SJCRH30 (cell line): ENCODE results near the gene COLQ. TPM values are rescaled to one million over a fixed set of nuclear protein-coding genes. Genes with fewer than 3 reads are reported as not detected.
"Not testable (repeated sequence)": the region's sequence is repeated elsewhere in the genome, so short reads cannot be mapped to it uniquely, and the experiment has no call there.

Experiments
- DNase-seq, 2 experiments: peaks; one replicate each; pipeline ENCODE4 v3.0.0-alpha.2; 2015 to 2020
- H3K27ac ChIP-seq: fragments of 250-450 bp; sonication (Bioruptor Pico); 2 replicates; pipeline ENCODE4 v1.5.1; 2020; ENCODE audit warnings: mild to moderate bottlenecking, moderate library complexity
- H3K27me3 ChIP-seq: fragments of 250-450 bp; sonication (Bioruptor Pico); 2 replicates; pipeline ENCODE4 v1.5.1; 2020; ENCODE audit warnings: mild to moderate bottlenecking, moderate library complexity
- H3K36me3 ChIP-seq: fragments of 250-450 bp; sonication (Bioruptor Pico); 2 replicates; pipeline ENCODE4 v1.5.1; 2020; ENCODE audit warnings: mild to moderate bottlenecking, moderate library complexity
- H3K4me1 ChIP-seq: fragments of 250-450 bp; sonication (Bioruptor Pico); 2 replicates; pipeline ENCODE4 v1.5.1; 2020; ENCODE audit warnings: mild to moderate bottlenecking, moderate library complexity
- H3K4me3 ChIP-seq: fragments of 250-450 bp; sonication (Bioruptor Pico); 2 replicates; pipeline ENCODE4 v1.5.1; 2020; ENCODE audit warnings: mild to moderate bottlenecking, moderate library complexity
- H3K9me3 ChIP-seq: fragments of 250-450 bp; sonication (Bioruptor Pico); replicated peaks from 2 replicates; pipeline ENCODE4 v1.5.1; 2020; ENCODE audit warnings: mild to moderate bottlenecking, moderate library complexity
- total RNA-seq: library from RNA; depleted of rRNA; stranded (reverse); fragments of >200 nt; shearing (Covaris generic); gene quantifications from 2 replicates; pipeline ENCODE4 v1.2.3, GENCODE V29; 2014

Gene COLQ
- total RNA-seq, 1 experiment from 2014 or later: 0.24 TPM

DNA sequence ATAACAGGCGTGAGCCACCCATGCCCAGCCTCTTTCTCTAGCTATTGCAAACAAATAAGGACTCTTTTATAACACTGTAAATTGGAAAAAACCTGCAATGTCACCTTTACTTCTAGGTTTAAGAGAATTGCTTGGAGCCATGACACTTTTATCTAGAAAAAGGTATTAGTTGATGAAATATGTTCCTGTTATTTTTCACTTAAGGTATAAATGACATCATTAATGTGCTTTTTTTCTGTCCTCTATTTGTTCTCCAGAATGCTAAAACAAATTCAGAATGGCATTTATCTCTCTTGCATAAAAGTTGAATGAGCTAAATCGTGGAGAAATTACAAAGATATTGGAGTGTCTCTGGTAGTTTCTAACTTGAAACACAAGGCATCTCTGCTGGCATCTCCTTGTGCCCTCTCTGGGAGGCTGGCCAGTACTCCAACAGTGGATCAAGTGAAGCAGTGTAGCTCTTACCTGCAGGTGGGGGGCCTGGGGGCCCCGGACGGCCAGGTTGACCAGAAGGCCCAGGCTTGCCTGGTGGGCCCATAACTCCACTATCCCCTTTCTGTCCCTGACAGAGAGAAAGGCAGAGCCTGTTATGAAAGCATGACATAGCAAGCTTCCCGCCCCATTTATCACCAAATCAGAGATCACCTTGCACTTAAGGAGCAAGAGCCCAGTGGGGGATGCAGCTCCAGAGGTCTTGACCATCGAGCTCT, 55.5 kb downstream of the COLQ start:
- H3K27me3 ChIP-seq: no peaks in the 10 kb centered on the region
- no peaks in the 10 kb centered on the region for H3K36me3 ChIP-seq
- no peaks in the 10 kb centered on the region for H3K9me3 ChIP-seq
- no peak overlapping the region for H3K4me3 ChIP-seq
- DNase-seq: no peak
- no peak overlapping the region for H3K27ac ChIP-seq
- no peaks in the 10 kb centered on the region for H3K4me1 ChIP-seq

GRCh38 chr3:15462451-15462850, 59.1 kb downstream of the COLQ start:
- no peaks in the 10 kb centered on the region for H3K27me3 ChIP-seq
- H3K4me3 ChIP-seq: no peak overlapping the region
- no peak for DNase-seq
- H3K27ac ChIP-seq: no peak overlapping the region
- no peaks in the 10 kb centered on the region for H3K9me3 ChIP-seq
- no peaks in the 10 kb centered on the region for H3K4me1 ChIP-seq
- no peaks in the 10 kb centered on the region for H3K36me3 ChIP-seq

- Histone ChIP-seq H3K4me1 (no peaks in the 10 kb centered on the region), H3K36me3 (no peaks in the 10 kb centered on the region), H3K27me3 (no peaks in the 10 kb centered on the region), H3K9me3 (no peaks in the 10 kb centered on the region), H3K4me3 (no peak overlapping the region), H3K27ac (no peak overlapping the region)
- DNase-seq: no peak
These were observed 60.5 kb downstream of the COLQ start for GRCh38 chr3:15460891-15461531.

DNA sequence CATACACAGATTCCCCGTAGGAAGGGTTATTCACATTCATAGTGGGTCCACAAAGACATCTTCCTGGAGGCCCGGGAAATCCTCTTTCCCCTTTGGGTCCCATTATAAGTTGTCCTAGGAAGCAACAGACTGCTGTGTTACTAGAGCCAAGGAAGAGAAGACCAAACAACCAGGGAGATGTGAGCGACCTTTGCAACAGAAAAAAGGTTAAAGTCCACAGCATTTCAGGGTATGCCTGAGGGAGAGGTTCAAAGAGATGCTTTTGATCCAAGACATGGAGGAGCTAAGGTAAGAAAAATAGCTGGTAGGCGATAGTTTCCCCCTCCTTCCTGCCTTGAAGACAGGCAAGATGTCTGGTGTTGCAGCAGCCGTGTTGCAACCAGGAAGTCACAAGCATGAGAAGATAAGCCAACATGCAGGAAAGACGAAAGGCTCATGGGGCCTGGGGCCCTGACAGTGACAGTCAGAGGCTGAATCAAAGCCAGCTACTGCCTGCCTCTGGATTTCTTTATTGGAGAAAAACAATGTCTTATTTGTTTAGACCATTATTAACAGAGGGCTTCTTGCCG, 63.2 kb downstream of the COLQ start:
- no peaks in the 10 kb centered on the region for H3K4me1 ChIP-seq
- H3K36me3 ChIP-seq: no peaks in the 10 kb centered on the region
- H3K4me3 ChIP-seq: no peak overlapping the region
- H3K9me3 ChIP-seq: no peaks in the 10 kb centered on the region
- DNase-seq: no peak
- H3K27ac ChIP-seq: no peak overlapping the region
- H3K27me3 ChIP-seq: no peaks in the 10 kb centered on the region

GRCh38 chr3:15456915-15457314, 64.6 kb downstream of the COLQ start:
- H3K4me3 ChIP-seq, H3K27me3 ChIP-seq, H3K27ac ChIP-seq, H3K4me1 ChIP-seq, H3K9me3 ChIP-seq, H3K36me3 ChIP-seq, DNase-seq: not testable (repeated sequence)

GRCh38 chr3:15456321-15456720, 65.2 kb downstream of the COLQ start:
- Histone ChIP-seq H3K27me3 (no peaks in the 10 kb centered on the region), H3K4me1 (no peaks in the 10 kb centered on the region), H3K9me3 (no peaks in the 10 kb centered on the region), H3K27ac (no peak overlapping the region), H3K36me3 (no peaks in the 10 kb centered on the region), H3K4me3 (no peak overlapping the region)
- no peak for DNase-seq

- no peak for DNase-seq
- H3K36me3 ChIP-seq: no peaks in the 10 kb centered on the region
- no peaks in the 10 kb centered on the region for H3K27me3 ChIP-seq
- no peaks in the 10 kb centered on the region for H3K9me3 ChIP-seq
- no peak overlapping the region for H3K4me3 ChIP-seq
- no peak overlapping the region for H3K27ac ChIP-seq
- H3K4me1 ChIP-seq: no peaks in the 10 kb centered on the region
These were observed 65.8 kb downstream of the COLQ start for GRCh38 chr3:15455756-15456155.

GRCh38 chr3:15454965-15455364, 66.5 kb downstream of the COLQ start:
- Histone ChIP-seq H3K27me3 (no peaks in the 10 kb centered on the region), H3K36me3 (no peaks in the 10 kb centered on the region), H3K9me3 (no peaks in the 10 kb centered on the region), H3K4me1 (no peaks in the 10 kb centered on the region), H3K27ac (no peak overlapping the region), H3K4me3 (no peak overlapping the region)
- DNase-seq: no peak

GRCh38 chr3:15453991-15454625, 67.4 kb downstream of the COLQ start:
- Histone ChIP-seq H3K27me3 (no peaks in the 10 kb centered on the region), H3K4me1 (no peaks in the 10 kb centered on the region), H3K36me3 (no peaks in the 10 kb centered on the region), H3K27ac (no peak overlapping the region), H3K9me3 (no peaks in the 10 kb centered on the region), H3K4me3 (no peak overlapping the region)
- no peak for DNase-seq

DNA sequence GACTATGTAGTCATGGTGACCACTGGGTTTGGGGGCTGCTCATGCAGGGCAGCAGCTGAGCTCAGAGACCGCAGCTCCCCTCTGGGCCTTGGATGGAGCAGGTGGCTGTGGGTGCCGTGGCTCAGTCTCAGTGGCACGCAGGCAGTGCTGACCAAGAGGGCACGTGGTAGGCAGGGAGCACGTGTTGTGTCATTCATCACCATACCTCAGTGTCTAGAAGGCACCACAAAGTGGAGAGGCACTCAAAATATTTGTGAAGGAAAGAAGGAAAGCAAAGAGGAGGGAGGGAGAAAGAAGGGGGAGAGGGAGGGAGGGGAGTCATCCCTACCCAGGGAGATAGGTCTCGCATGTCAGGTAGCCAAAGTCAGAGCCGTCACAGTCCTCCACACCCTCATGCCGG, 68.0 kb downstream of the COLQ start:
- no peaks in the 10 kb centered on the region for H3K27me3 ChIP-seq
- DNase-seq: no peak
- H3K27ac ChIP-seq: no peak overlapping the region
- no peaks in the 10 kb centered on the region for H3K4me1 ChIP-seq
- no peak overlapping the region for H3K4me3 ChIP-seq
- H3K9me3 ChIP-seq: no peaks in the 10 kb centered on the region
- no peaks in the 10 kb centered on the region for H3K36me3 ChIP-seq

DNA sequence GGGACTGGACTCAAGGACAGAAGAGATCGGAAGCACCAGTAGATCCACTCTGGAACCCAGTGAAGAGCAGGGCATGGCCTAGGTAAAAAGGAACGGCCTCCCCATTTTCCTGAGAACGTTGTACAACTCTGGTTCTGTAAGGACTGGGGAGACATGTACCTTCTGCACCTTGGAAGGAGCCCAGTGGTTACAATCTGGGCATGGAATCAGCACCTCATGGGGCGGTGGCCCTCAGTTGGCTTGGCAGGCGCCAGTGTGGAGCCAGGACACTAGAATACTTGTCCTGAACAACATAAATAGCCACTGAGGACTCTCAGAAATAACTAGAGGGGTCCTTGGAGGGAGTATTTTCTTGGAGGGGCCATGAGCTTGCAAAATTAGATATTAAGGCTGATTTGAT, 68.5 kb downstream of the COLQ start:
- Histone ChIP-seq H3K27me3 (no peaks in the 10 kb centered on the region), H3K4me3 (no peak overlapping the region), H3K9me3 (no peaks in the 10 kb centered on the region), H3K36me3 (no peaks in the 10 kb centered on the region), H3K27ac (no peak overlapping the region), H3K4me1 (no peaks in the 10 kb centered on the region)
- DNase-seq: no peak

- Histone ChIP-seq H3K4me3 (no peak overlapping the region), H3K4me1 (no peaks in the 10 kb centered on the region), H3K36me3 (no peaks in the 10 kb centered on the region), H3K9me3 (no peaks in the 10 kb centered on the region), H3K27ac (no peak overlapping the region), H3K27me3 (no peaks in the 10 kb centered on the region)
- no peak for DNase-seq
These were observed 69.3 kb downstream of the COLQ start for GRCh38 chr3:15452156-15452555.

- H3K27ac ChIP-seq: no peak overlapping the region
- H3K4me1 ChIP-seq: no peaks in the 10 kb centered on the region
- no peaks in the 10 kb centered on the region for H3K27me3 ChIP-seq
- H3K9me3 ChIP-seq: no peaks in the 10 kb centered on the region
- H3K4me3 ChIP-seq: no peak overlapping the region
- DNase-seq: no peak
- no peaks in the 10 kb centered on the region for H3K36me3 ChIP-seq
These were observed 70.0 kb downstream of the COLQ start for GRCh38 chr3:15451216-15452113.

GRCh38 chr3:15450438-15451215, 70.9 kb downstream of the COLQ start:
- Histone ChIP-seq H3K27ac (no peak overlapping the region), H3K9me3 (no peaks in the 10 kb centered on the region), H3K36me3 (no peaks in the 10 kb centered on the region), H3K27me3 (no peaks in the 10 kb centered on the region), H3K4me3 (no peak overlapping the region), H3K4me1 (no peaks in the 10 kb centered on the region)
- DNase-seq: no peak
